ENCODE measurements around the gene RBM39. TPM values are rescaled to one million over a fixed set of nuclear protein-coding genes. Genes with fewer than 3 reads are reported as not detected.

RBM39 gene
- total RNA-seq, 1 experiment from 2014 or later: 347 TPM

DNA sequence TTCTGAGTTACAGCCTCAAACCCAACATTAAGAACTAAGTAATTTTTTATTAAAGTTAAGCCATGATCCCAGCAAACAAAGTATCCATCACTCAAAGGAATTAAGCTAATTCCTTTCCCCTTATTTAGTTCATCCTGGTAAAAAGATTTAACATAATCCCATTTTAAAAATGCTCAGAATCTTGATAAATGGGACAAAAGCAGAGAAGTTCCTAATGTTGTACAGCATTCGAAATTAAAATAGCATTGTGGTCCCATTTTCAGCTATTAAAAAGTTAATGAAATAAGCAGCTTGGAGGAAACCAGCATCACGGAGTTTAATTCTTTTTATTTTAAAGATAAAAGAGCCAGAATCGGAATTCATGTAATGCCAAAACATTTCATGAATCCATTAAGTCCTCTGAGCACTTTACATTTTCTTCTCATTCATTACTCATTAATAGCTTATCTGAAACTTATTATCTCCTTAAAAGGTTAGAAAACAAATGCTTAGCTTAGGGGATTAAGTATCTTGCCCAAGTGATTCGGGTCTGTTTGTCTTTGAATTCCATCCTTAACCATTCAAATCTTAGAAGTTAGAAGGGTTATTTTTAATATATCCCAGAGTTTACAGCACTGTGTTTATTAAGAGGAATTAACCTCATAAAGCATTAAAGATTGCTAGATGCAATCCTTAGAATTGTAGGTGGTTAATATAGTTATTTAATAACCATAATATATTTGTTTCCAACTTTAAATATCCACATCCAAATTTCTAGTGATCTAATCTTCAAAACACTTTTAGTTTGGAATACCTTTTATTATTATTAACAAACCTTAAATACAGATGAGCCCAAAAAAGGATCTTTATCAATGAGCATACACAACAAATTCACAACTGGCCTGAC is 11.2 kb downstream of the RBM39 start:
- Mint-ChIP-seq H3K27ac (no peak overlapping the region), H3K4me3 (no peak overlapping the region), H3K9me3 (no peaks in the 10 kb centered on the region), H3K27me3 (ENCODE audit: low read depth) (no peaks in the 10 kb centered on the region; the same call in 1 of the 2 replicates), H3K4me1 (peaks cover 3 to 5% of the 10 kb centered on the region in 2 experiments; a peak in 2 of 4 replicates), H3K36me3 (ENCODE audit: insufficient read depth in 1 of 3, low read depth in 3 of 3) (peaks cover 53 to 95% (median 93%) of the 10 kb centered on the region in 3 experiments)
- Histone ChIP-seq H3K79me2 (ENCODE audit: insufficient read depth, low read length) (peaks cover 10% of the 10 kb centered on the region; the same call in 1 of the 2 replicates), H3K27me3 (ENCODE audit: insufficient read depth, low read length) (no peaks in the 10 kb centered on the region), H2AK5ac (ENCODE audit: insufficient read length, low read length) (no peak overlapping the region), H3K18ac (ENCODE audit: insufficient read length, low read depth, low read length) (no peak overlapping the region), H3K23me2 (ENCODE audit: insufficient read length, low read depth, low read length, poor library complexity, severe bottlenecking) (no peaks in the 10 kb centered on the region), H2BK15ac (ENCODE audit: low read depth, low read length) (no peak overlapping the region), H3K79me1 (ENCODE audit: insufficient read depth, low read depth, low read length, poor library complexity, severe bottlenecking) (peaks cover 9% of the 10 kb centered on the region), H3K14ac (ENCODE audit: insufficient read depth, low read length) (no peak overlapping the region), H3K56ac (ENCODE audit: insufficient read length, low read depth, low read length) (no peak overlapping the region), H2AFZ (ENCODE audit: low read length) (no peak overlapping the region), H3K4me2 (ENCODE audit: insufficient read depth, insufficient read length, low read length) (no peak overlapping the region), H3T11ph (ENCODE audit: low read length) (no peak overlapping the region), H4K20me1 (ENCODE audit: control insufficient read depth, insufficient read depth, insufficient read length) (no peaks in the 10 kb centered on the region), H4K8ac (replicated peaks; ENCODE audit: insufficient read length, low read depth, low read length) (no peak overlapping the region), H3K4ac (ENCODE audit: low read depth, low read length) (no peak overlapping the region), H3K23ac (ENCODE audit: insufficient read length, low read depth, low read length) (no peak overlapping the region), H2BK120ac (ENCODE audit: low read depth, low read length, poor library complexity, severe bottlenecking) (no peak overlapping the region), H3K4me1 (ENCODE audit: insufficient read depth, low read length) (no peaks in the 10 kb centered on the region), H3K9me3 (ENCODE audit: control insufficient read depth, low read depth, low read length) (no peaks in the 10 kb centered on the region), H2BK12ac (ENCODE audit: insufficient read length, low read depth, low read length) (no peak overlapping the region), H3K27ac (ENCODE audit: insufficient read length, low read depth, low read length) (no peak overlapping the region), H2BK5ac (ENCODE audit: insufficient read length, low read length) (no peak overlapping the region), H2BK20ac (ENCODE audit: low read depth, low read length, poor library complexity, severe bottlenecking) (no peak overlapping the region), H3K9ac (ENCODE audit: extremely low read depth, insufficient read length, low read length) (no peak overlapping the region), H4K5ac (ENCODE audit: insufficient read length, low read depth, low read length) (no peak overlapping the region), H4K91ac (ENCODE audit: insufficient read length, low read depth, low read length) (no peak overlapping the region)
- no peak for DNase-seq
- TF ChIP-seq CTCF (conservative IDR thresholded peaks at IDR 0.05): no peak
- no CpG with 5 or more reads among the region's 4 CpGs for WGBS (ENCODE audit: extremely low coverage, insufficient read length, low lambda C conversion rate)

Measured in H9 (cell line).